Measurements from ENCODE around the gene HINFP.

The HINFP gene

DNA sequence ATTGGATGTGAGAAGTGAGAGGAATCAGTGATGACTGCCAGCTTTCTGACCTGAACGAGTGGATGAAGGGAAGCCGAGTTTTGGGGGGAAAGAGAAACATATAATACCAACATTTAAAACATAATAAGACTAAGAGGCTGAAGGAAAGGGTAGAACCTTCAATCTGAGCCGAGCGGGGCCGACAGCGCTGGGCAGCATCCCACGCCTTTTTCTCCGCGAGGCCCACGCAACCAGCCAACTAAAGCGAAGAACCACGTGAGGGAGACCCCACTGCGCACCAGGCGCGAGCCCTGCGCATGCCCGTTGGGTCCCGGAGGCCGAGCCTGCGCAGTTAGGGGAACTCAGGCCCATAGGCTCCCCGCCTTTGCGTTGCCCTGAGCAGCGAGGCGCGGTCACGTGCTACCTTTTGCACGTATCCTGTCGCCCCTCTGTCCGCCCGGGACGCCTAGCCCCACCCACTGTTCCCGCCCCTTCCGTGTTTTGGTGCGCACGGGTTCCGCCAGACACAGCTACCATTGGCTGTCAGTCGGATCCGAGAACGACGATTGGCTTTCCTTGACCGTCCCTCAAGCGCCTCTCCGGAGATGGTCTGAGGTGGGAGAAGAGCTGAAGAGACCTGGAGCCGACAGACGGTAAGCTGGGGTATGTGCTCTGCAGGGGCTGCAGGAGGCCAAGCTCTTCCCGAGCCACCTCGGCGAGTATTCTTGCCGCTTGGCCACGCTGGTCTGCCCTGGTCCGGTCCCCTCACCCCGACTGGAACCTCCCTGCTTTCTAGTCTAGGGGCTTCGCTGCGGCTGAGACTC lies at the start of gene HINFP:
Gene HINFP, plus strand, starts transcription at position 573 of the 803 bp plus-strand sequence. CDS start 5,365 bp downstream, outside the sequence.
- CTCF ChIA-PET = interaction anchor here (0.7 to 1.6 kb wide), 7 partner anchors 12 to 161 kb away, joined by 3 to 6 read pairs (median 3); partner anchors contain the start of genes C2CD2L and VPS11
- peaks cover 32% of the 10 kb centered on the region for H3K36me3 Mint-ChIP-seq
- peaks cover 42% of the 10 kb centered on the region for H3K4me1 Mint-ChIP-seq
- peak within 1 kb of the TSS; percentile 64 for H3K27ac Mint-ChIP-seq
- H3K4me3 Mint-ChIP-seq = peak within 1 kb of the TSS; percentile 87
- H3K27me3 Mint-ChIP-seq = no peaks in the 10 kb centered on the region
- DNase-seq = peak; percentile 100
- H3K9me3 Mint-ChIP-seq = no peaks in the 10 kb centered on the region

- no peak for DNase-seq
- Mint-ChIP-seq H3K4me1 (no peaks in the 10 kb centered on the region), H3K36me3 (peaks cover 57% of the 10 kb centered on the region), H3K4me3 (no peak overlapping the region), H3K27ac (peak overlapping the region; percentile 6), H3K9me3 (no peaks in the 10 kb centered on the region), H3K27me3 (no peaks in the 10 kb centered on the region)
- CTCF ChIA-PET = no interaction called here
These were observed 43.5 kb upstream of the HINFP start for GRCh38 chr11:119077839-119078238.

- CTCF ChIA-PET = no interaction called here
- no peak overlapping the region for H3K4me3 Mint-ChIP-seq
These were observed 42.5 kb upstream of the HINFP start for GRCh38 chr11:119078675-119079420.

GRCh38 chr11:119081682-119082260 lies 39.6 kb upstream of the HINFP start:
- no peak overlapping the region for H3K27ac Mint-ChIP-seq
- CTCF ChIA-PET = interaction anchor here (1.1 kb wide), 1 partner anchor 14 kb away, joined by 6 read pairs; the partner anchor contains the start of gene VPS11
- H3K36me3 Mint-ChIP-seq = peaks cover 35% of the 10 kb centered on the region
- no peak overlapping the region for H3K4me3 Mint-ChIP-seq
- peaks cover 18% of the 10 kb centered on the region for H3K4me1 Mint-ChIP-seq
- no peak for DNase-seq
- no peaks in the 10 kb centered on the region for H3K9me3 Mint-ChIP-seq
- H3K27me3 Mint-ChIP-seq = no peaks in the 10 kb centered on the region

More at GRCh38 chr11:119078675-119079420, 42.5 kb upstream of the HINFP start:
- no peak for DNase-seq
- H3K27ac Mint-ChIP-seq = no peak overlapping the region
- no peaks in the 10 kb centered on the region for H3K9me3 Mint-ChIP-seq
- peaks cover 47% of the 10 kb centered on the region for H3K36me3 Mint-ChIP-seq
- no peaks in the 10 kb centered on the region for H3K4me1 Mint-ChIP-seq
- no peaks in the 10 kb centered on the region for H3K27me3 Mint-ChIP-seq

GRCh38 chr11:119084663-119085436 lies 36.5 kb upstream of the HINFP start, which contains the start of gene HMBS:
TSS of gene HMBS (plus strand) at chr11:119084881. CDS start at chr11:119085034, 153 bp downstream.
- Mint-ChIP-seq H3K4me1 (peaks cover 45% of the 10 kb centered on the region), H3K27me3 (no peaks in the 10 kb centered on the region), H3K9me3 (no peaks in the 10 kb centered on the region), H3K4me3 (peak within 1 kb of the TSS; percentile 98), H3K27ac (peak within 1 kb of the TSS; percentile 91), H3K36me3 (peaks cover 16% of the 10 kb centered on the region)
- peak; percentile 91 for DNase-seq
- CTCF ChIA-PET = interaction anchor here (0.6 to 1.7 kb wide), 9 partner anchors 15 to 254 kb away, joined by 3 to 7 read pairs (median 3); partner anchors contain the start of gene VPS11

DNA sequence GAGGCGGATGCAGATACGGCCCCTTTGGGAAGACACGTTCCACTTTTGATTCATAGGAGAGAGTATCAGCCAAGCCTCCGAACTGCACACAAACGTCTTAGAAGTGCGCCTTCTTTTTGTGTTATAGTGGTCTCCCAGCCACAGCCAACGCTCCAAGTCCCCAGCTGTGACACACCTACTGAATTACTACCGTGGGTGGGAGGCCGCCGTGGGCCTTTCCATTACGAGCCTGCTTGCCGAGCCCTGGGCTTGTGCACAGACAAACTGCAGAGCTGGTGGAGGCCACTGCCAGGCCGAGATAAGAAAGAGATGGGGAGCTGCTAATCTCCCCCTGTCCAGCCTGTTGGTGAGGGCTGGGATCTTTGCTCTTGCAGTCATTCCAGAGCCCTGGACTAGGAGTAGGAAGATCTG lies 35.9 kb upstream of the HINFP start:
- peaks cover 14% of the 10 kb centered on the region for H3K36me3 Mint-ChIP-seq
- CTCF ChIA-PET = interaction anchor here (0.7 to 1.7 kb wide), 8 partner anchors 14 to 253 kb away, joined by 3 to 7 read pairs (median 4); partner anchors contain the start of gene VPS11
- peak overlapping the region; percentile 91 for H3K27ac Mint-ChIP-seq
- H3K9me3 Mint-ChIP-seq = no peaks in the 10 kb centered on the region
- no peak for DNase-seq
- H3K4me3 Mint-ChIP-seq = peak overlapping the region; percentile 98
- no peaks in the 10 kb centered on the region for H3K27me3 Mint-ChIP-seq
- peaks cover 51% of the 10 kb centered on the region for H3K4me1 Mint-ChIP-seq

DNA sequence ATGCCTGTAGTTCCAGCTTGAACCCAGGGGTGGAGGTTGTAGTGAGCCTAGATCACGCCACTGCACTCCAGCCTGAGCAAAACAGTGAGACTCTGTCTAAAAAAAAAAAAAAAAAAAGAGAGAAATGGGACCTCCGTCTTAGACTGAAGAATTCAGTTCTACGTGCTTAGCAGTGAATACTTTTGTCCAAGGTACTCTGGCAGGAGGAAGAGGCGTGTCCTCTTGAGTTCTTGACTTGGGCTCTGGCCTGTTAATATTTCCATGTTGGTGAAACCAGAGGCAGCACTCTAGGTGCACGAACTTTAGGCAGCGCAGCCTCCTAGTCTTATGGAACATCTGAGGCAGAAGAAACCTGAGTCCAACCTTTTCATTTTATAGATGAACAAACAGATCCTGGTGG lies 34.3 kb upstream of the HINFP start:
- Mint-ChIP-seq H3K27me3 (no peaks in the 10 kb centered on the region), H3K27ac (no peak overlapping the region), H3K9me3 (no peaks in the 10 kb centered on the region), H3K4me3 (no peak overlapping the region), H3K4me1 (peaks cover 63% of the 10 kb centered on the region), H3K36me3 (peaks cover 9% of the 10 kb centered on the region)
- no peak for DNase-seq
- CTCF ChIA-PET = interaction anchor here (0.6 to 1.0 kb wide), 2 partner anchors 11 to 125 kb away, joined by 3 read pairs; no protein-coding TSS in a partner anchor

DNA sequence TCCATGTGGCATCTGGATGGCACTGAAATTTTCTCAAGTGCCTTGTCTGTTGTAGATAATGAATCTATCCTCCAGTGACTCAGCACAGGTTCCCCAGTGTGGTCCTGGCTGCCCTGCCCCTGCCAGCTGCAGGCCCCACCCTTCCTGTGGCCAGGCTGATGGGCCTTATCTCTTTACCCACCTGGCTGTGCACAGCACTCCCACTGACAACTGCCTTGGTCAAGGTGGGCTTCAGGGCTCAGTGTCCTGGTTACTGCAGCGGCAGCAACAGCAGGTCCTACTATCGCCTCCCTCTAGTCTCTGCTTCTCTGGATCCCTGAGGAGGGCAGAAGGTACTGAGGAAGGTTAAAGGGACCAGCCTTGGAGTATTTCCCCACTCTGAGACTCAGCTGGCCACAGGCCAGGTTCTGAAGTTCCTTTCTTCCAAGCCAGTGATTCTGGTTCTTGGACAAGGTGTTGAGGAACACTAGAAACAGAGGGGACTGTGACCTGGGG lies 33.6 kb upstream of the HINFP start:
- Mint-ChIP-seq H3K4me1 (peaks cover 70% of the 10 kb centered on the region), H3K9me3 (no peaks in the 10 kb centered on the region), H3K27ac (peak overlapping the region; percentile 64), H3K4me3 (no peak overlapping the region), H3K36me3 (peaks cover 14% of the 10 kb centered on the region), H3K27me3 (no peaks in the 10 kb centered on the region)
- CTCF ChIA-PET = interaction anchor here (0.8 to 1.0 kb wide), 2 partner anchors 12 to 22 kb away, joined by 3 read pairs; no protein-coding TSS in a partner anchor
- DNase-seq = no peak

DNA sequence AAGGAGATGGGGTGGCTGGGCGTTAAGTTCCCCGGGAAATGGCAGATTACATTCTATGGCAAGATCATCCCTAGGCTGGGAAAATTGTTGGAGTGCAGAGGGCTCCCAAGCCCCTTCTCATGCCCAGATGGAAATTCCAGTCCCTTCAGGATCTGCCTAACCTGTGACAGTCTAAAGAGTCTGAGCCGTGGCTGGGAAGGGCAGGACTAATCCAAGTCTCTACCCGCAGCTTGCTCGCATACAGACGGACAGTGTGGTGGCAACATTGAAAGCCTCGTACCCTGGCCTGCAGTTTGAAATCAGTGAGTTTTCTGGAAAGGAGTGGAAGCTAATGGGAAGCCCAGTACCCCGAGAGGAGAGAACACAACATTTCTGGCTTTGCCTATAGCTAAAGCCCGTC lies 33.0 kb upstream of the HINFP start:
- peaks cover 76% of the 10 kb centered on the region for H3K4me1 Mint-ChIP-seq
- H3K36me3 Mint-ChIP-seq = peaks cover 20% of the 10 kb centered on the region
- CTCF ChIA-PET = interaction anchor here (0.8 kb wide), 1 partner anchor 23 kb away, joined by 3 read pairs; no protein-coding TSS in a partner anchor
- H3K27me3 Mint-ChIP-seq = no peaks in the 10 kb centered on the region
- H3K4me3 Mint-ChIP-seq = no peak overlapping the region
- H3K9me3 Mint-ChIP-seq = no peaks in the 10 kb centered on the region
- DNase-seq = no peak
- H3K27ac Mint-ChIP-seq = no peak overlapping the region

GRCh38 chr11:119089319-119089718 lies 32.1 kb upstream of the HINFP start:
- CTCF ChIA-PET = no interaction called here
- Mint-ChIP-seq H3K4me1 (peaks cover 79% of the 10 kb centered on the region), H3K4me3 (no peak overlapping the region), H3K27me3 (no peaks in the 10 kb centered on the region), H3K36me3 (peaks cover 29% of the 10 kb centered on the region), H3K9me3 (no peaks in the 10 kb centered on the region), H3K27ac (no peak overlapping the region)
- no peak for DNase-seq

DNA sequence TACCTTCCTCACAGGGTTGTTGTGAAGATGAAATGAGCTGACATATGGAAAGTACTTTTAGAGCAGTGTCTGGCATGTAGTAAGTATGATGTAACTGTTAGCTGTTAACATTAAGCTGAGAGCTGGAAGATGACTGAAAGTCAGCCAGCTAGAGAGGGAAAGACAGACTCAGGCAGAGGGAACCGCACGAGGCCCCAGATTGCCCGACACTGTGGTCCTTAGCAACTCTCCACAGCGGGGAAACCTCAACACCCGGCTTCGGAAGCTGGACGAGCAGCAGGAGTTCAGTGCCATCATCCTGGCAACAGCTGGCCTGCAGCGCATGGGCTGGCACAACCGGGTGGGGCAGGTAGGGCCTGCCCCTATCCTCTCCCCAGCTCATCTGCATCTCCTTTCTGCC lies 30.2 kb upstream of the HINFP start:
- H3K4me1 Mint-ChIP-seq = peaks cover 74% of the 10 kb centered on the region
- no peak for DNase-seq
- no peaks in the 10 kb centered on the region for H3K9me3 Mint-ChIP-seq
- CTCF ChIA-PET = interaction anchor here (0.9 kb wide), 1 partner anchor 11 kb away, joined by 3 read pairs; the partner anchor contains the start of gene DPAGT1
- no peak overlapping the region for H3K4me3 Mint-ChIP-seq
- H3K27ac Mint-ChIP-seq = no peak overlapping the region
- peaks cover 42% of the 10 kb centered on the region for H3K36me3 Mint-ChIP-seq
- H3K27me3 Mint-ChIP-seq = peaks cover 9% of the 10 kb centered on the region

DNA sequence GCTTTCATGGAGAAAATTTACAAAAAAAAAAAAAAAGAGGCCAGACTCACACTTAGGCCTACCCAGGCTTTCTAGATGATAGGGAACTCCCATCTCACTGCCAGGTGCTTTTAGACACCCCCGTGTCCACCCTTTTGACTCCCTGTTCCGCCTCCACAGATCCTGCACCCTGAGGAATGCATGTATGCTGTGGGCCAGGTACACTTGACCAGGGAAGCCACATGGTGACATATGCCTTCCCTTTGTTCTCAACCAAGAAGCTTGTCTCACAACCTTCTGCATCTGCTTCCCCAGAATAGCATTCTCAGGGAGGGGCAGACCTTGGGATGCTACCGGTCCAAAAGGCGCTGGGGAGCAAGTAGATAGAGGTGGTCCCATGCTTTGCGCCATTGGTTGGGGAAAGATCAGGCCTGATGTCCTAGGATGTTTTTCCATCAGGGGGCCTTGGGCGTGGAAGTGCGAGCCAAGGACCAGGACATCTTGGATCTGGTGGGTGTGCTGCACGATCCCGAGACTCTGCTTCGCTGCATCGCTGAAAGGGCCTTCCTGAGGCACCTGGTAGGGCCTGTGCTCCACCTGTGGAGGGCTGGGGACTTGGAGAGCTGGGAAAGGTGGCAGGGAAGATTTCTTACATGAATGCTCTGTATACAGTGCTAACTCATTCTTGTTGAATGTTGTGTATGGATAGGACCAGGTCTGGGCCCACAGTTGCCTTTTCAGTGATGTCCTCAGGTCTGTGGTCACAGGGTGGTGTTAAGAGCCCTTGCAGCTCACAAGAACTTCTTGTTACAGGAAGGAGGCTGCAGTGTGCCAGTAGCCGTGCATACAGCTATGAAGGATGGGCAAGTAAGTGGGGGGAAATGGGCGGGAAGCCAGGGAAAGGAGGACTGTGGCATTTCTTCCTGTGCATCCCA lies 29.2 kb upstream of the HINFP start:
- Mint-ChIP-seq H3K4me3 (peak overlapping the region; percentile 97), H3K36me3 (peaks cover 53% of the 10 kb centered on the region), H3K27ac (peak overlapping the region; percentile 69), H3K4me1 (peaks cover 77% of the 10 kb centered on the region), H3K27me3 (peaks cover 9% of the 10 kb centered on the region), H3K9me3 (no peaks in the 10 kb centered on the region)
- CTCF ChIA-PET = interaction anchor here (0.6 to 0.9 kb wide), 5 partner anchors 10 to 246 kb away, joined by 3 to 5 read pairs (median 3); partner anchors contain the start of genes C2CD2L, DPAGT1 and VPS11
- no peak for DNase-seq

Data from activated naive CD4-positive, alpha-beta T cell treated with anti-CD3 and anti-CD28 coated beads, Interleukin-2, amount 10 ng/mL, durations not matched to agents 7 days and 5 days (primary cell).